Natural killer cell (primary cell): Measurements from ENCODE around the gene HMOX2. TPM values are rescaled to one million over a fixed set of nuclear protein-coding genes. Genes with fewer than 3 reads are reported as not detected.
A peak's percentile ranks its signal among the peaks of the same experiment; 100 is the strongest.

Source experiments
- ATAC-seq, 3 donors: fragments of 150-1000 bp in 2 of 3; fragments of 200-7000 bp in 1 of 3; cut with Tn5 transposase; 1 replicate in 1 of 3; 2 replicates in 2 of 3; pipeline ENCODE4 v1.10.0; 2021; ENCODE audit warnings: mild to moderate bottlenecking in 2 of 3, moderate library complexity in 2 of 3
- DNase-seq, 2 donors: peaks; one replicate each; pipeline versions ENCODE4 v3.0.0 to v3.0.0-alpha.2; 2013 to 2021; ENCODE audit warnings: mixed read lengths in 1 of 2
- H3K27ac ChIP-seq: one replicate; pipeline ENCODE4 v1.5.1; 2013; ENCODE audit warnings: mild to moderate bottlenecking, low read length
- H3K27me3 ChIP-seq: one replicate; pipeline ENCODE4 v1.6.1; 2013; ENCODE audit warnings: low read length; ENCODE audit not compliant: control insufficient read depth, insufficient read depth
- H3K36me3 ChIP-seq: one replicate; pipeline ENCODE4 v1.6.1; 2013; ENCODE audit warnings: low read length; ENCODE audit not compliant: control insufficient read depth, insufficient read depth
- H3K4me1 ChIP-seq: one replicate; pipeline ENCODE4 v1.6.1; 2013; ENCODE audit warnings: low read length; ENCODE audit not compliant: control insufficient read depth, insufficient read depth
- H3K4me3 ChIP-seq: one replicate; pipeline ENCODE4 v1.5.1; 2013; ENCODE audit warnings: low read length
- H3K9me3 ChIP-seq: one replicate; pipeline ENCODE4 v1.6.1; 2013; ENCODE audit warnings: low read length; ENCODE audit not compliant: control insufficient read depth, insufficient read depth
- H3K27ac Mint-ChIP-seq, 2 donors: one replicate each; pipeline ENCODE4 v1.8.0; 2022; ENCODE audit warnings: mild to moderate bottlenecking in 2 of 2, mixed read lengths in 2 of 2, moderate library complexity in 1 of 2
- H3K27me3 Mint-ChIP-seq, 2 donors: one replicate each; pipeline ENCODE4 v1.8.0; 2022; ENCODE audit warnings: low read depth in 2 of 2, mixed read lengths in 2 of 2
- H3K36me3 Mint-ChIP-seq: one replicate; pipeline ENCODE4 v1.8.0; 2022; ENCODE audit warnings: mixed read lengths
- H3K4me1 Mint-ChIP-seq, 2 donors: one replicate each; pipeline ENCODE4 v1.8.0; 2022; ENCODE audit warnings: mixed read lengths in 2 of 2
- H3K4me3 Mint-ChIP-seq: one replicate; pipeline ENCODE4 v1.8.0; 2022; ENCODE audit warnings: mild to moderate bottlenecking, moderate library complexity, mixed read lengths
- H3K9me3 Mint-ChIP-seq, 2 donors: one replicate each; pipeline ENCODE4 v1.8.0; 2022; ENCODE audit warnings: mixed read lengths in 2 of 2
- CTCF ChIP-seq: fragments of 200-600 bp; IDR thresholded peaks from one replicate; pipeline ENCODE4 v1.8.0; 2022; ENCODE audit warnings: antibody characterized with exemption
- WGBS: methylation state at CpG from one replicate; pipeline ENCODE4 v1.1.7; 2013; ENCODE audit warnings: missing lambda C conversion rate; ENCODE audit not compliant: insufficient coverage; 5-methylcytosine and 5-hydroxymethylcytosine counted together
- intact Hi-C: fragments of 100-400 bp; cut with micrococcal nuclease; formaldehyde crosslinking; loops from one replicate; pipeline ENCODE4 v1.14.2; 2022
- total RNA-seq, 4 donors: library from RNA; stranded (reverse); fragments of 120-200 nt in 1 of 4; gene quantifications; one replicate each; pipeline versions ENCODE4 v1.2.3 to v1.2.4, GENCODE V29; 2013 to 2022

HMOX2 gene
- total RNA-seq, 3 donors from 2014 or later (not counting 1 experiment from before 2014, with no cell fraction given) = 66.0 to 104 (median 77.3) TPM

- H3K4me3 ChIP-seq = no peak overlapping the region
- peaks cover 40% of the 10 kb centered on the region for H3K4me1 ChIP-seq
- H3K36me3 ChIP-seq = peaks cover 20% of the 10 kb centered on the region
- Mint-ChIP-seq H3K9me3 (no peaks in the 10 kb centered on the region), H3K4me1 (peaks cover 26 to 29% of the 10 kb centered on the region in 2 donors), H3K27me3 (no peaks in the 10 kb centered on the region), H3K4me3 (no peak overlapping the region), H3K36me3 (no peaks in the 10 kb centered on the region), H3K27ac (peak overlapping the region; percentile 97 to 98)
- intact Hi-C loops = loop anchor here (2.0 kb wide), 1 partner anchor 51 kb away; the partner anchor contains the start of gene CORO7
- DNase-seq (no peak), ATAC-seq (no peak)
- 98% methylated on average over 16 of the region's 16 CpGs for WGBS
- TF ChIP-seq CTCF = no peak
- no peaks in the 10 kb centered on the region for H3K9me3 ChIP-seq
- no peaks in the 10 kb centered on the region for H3K27me3 ChIP-seq
- no peak overlapping the region for H3K27ac ChIP-seq
These were observed 8.3 kb upstream of the HMOX2 start for GRCh38 chr16:4467916-4468315.

- Histone ChIP-seq H3K4me3 (no peak overlapping the region), H3K9me3 (no peaks in the 10 kb centered on the region), H3K27ac (no peak overlapping the region), H3K36me3 (peaks cover 16% of the 10 kb centered on the region), H3K4me1 (peaks cover 46% of the 10 kb centered on the region), H3K27me3 (no peaks in the 10 kb centered on the region)
- 90% methylated on average over 10 of the region's 10 CpGs for WGBS
- Mint-ChIP-seq H3K27ac (no peak overlapping the region), H3K4me1 (peaks cover 30 to 37% of the 10 kb centered on the region in 2 donors), H3K9me3 (no peaks in the 10 kb centered on the region), H3K27me3 (no peaks in the 10 kb centered on the region), H3K36me3 (no peaks in the 10 kb centered on the region), H3K4me3 (no peak overlapping the region)
- intact Hi-C loops = no loop called here
- ATAC-seq = no peak
- TF ChIP-seq CTCF = no peak
- no peak for DNase-seq
These were observed 7.2 kb upstream of the HMOX2 start for GRCh38 chr16:4468972-4469371.

- no peaks in the 10 kb centered on the region for H3K9me3 Mint-ChIP-seq
- TF ChIP-seq CTCF = no peak
- H3K9me3 ChIP-seq = no peaks in the 10 kb centered on the region
- H3K4me3 ChIP-seq = no peak overlapping the region
- DNase-seq (no peak), ATAC-seq (no peak)
- no peaks in the 10 kb centered on the region for H3K36me3 Mint-ChIP-seq
- intact Hi-C loops = no loop called here
- H3K27me3 ChIP-seq = no peaks in the 10 kb centered on the region
- peak overlapping the region; percentile 13 to 64 for H3K27ac Mint-ChIP-seq
- H3K4me3 Mint-ChIP-seq = no peak overlapping the region
- 88% methylated on average over 5 of the region's 5 CpGs for WGBS
- no peak overlapping the region for H3K27ac ChIP-seq
- peaks cover 10% of the 10 kb centered on the region for H3K36me3 ChIP-seq
- H3K4me1 Mint-ChIP-seq = peaks cover 8 to 32% of the 10 kb centered on the region in 2 donors
- H3K27me3 Mint-ChIP-seq = no peaks in the 10 kb centered on the region
- peaks cover 40% of the 10 kb centered on the region for H3K4me1 ChIP-seq
These were observed 4.3 kb upstream of the HMOX2 start for GRCh38 chr16:4471869-4472268.

- WGBS = 89% methylated on average over 4 of the region's 4 CpGs
These were observed 3.3 kb upstream of the HMOX2 start for GRCh38 chr16:4472880-4473279.

More at GRCh38 chr16:4472880-4473279, 3.3 kb upstream of the HMOX2 start:
- H3K9me3 ChIP-seq = no peaks in the 10 kb centered on the region
- H3K36me3 ChIP-seq = peaks cover 10% of the 10 kb centered on the region
- no peak for DNase-seq
- H3K4me3 ChIP-seq = no peak overlapping the region
- ATAC-seq = no peak
- Mint-ChIP-seq H3K36me3 (no peaks in the 10 kb centered on the region), H3K4me1 (peaks cover 12 to 37% of the 10 kb centered on the region in 2 donors), H3K9me3 (no peaks in the 10 kb centered on the region), H3K27ac (peak overlapping the region; percentile 64 to 83), H3K27me3 (no peaks in the 10 kb centered on the region), H3K4me3 (peak overlapping the region; percentile 72)
- intact Hi-C loops = no loop called here
- no peaks in the 10 kb centered on the region for H3K27me3 ChIP-seq
- H3K27ac ChIP-seq = no peak overlapping the region
- peaks cover 40% of the 10 kb centered on the region for H3K4me1 ChIP-seq
- TF ChIP-seq CTCF = no peak
